ENCODE results near the gene DGKH. TPM values are rescaled to one million over a fixed set of nuclear protein-coding genes. Genes with fewer than 3 reads are reported as not detected.

The DGKH gene
- polyA plus RNA-seq, 2 donors, result 1.9 to 2.7 TPM

GRCh38 chr13:42284068-42284467 is 235.6 kb downstream of the DGKH start:
- H3K27me3 ChIP-seq (ENCODE audit: control insufficient read depth in 1 of 2, insufficient read depth in 2 of 2, low read length in 2 of 2), result no peaks in the 10 kb centered on the region
- peaks cover 0 to 3% of the 10 kb centered on the region in 2 donors for H3K36me3 ChIP-seq (ENCODE audit: control insufficient read depth in 2 of 2, insufficient read depth in 2 of 2, low read length in 1 of 2)
- 78 to 87% methylated on average over 3 of the region's 3 CpGs for WGBS, 2 donors
- H3K4me1 ChIP-seq (ENCODE audit: control insufficient read depth in 2 of 2, insufficient read depth in 2 of 2, low read length in 1 of 2), result no peaks in the 10 kb centered on the region
- H3K27ac ChIP-seq (ENCODE audit: low read depth in 2 of 2, low read length in 1 of 2), result no peak overlapping the region
- no peaks in the 10 kb centered on the region for H3K9me3 ChIP-seq (ENCODE audit: control insufficient read depth in 2 of 2, insufficient read depth in 1 of 2, low read depth in 1 of 2, low read length in 1 of 2)
- no peak overlapping the region for H3K4me3 ChIP-seq (ENCODE audit: low read depth in 1 of 2, low read length in 2 of 2)

Other genes starting within 250 kb of the DGKH start
- gene VWA8, start 87.5 kb upstream of the DGKH start, polyA plus RNA-seq, result 1 to 10 TPM; 3.5 to 3.6 TPM
- gene AKAP11, start 223.5 kb downstream of the DGKH start, polyA plus RNA-seq, result 1 to 10 TPM; 3.4 to 4.5 TPM